GM21423 (cell line): ENCODE measurements around the gene BPNT1.
"Not testable (repeated sequence)": the region's sequence is repeated elsewhere in the genome, so short reads cannot be mapped to it uniquely, and the experiment has no call there.

Experiments used
- ATAC-seq: cut with Tn5 transposase; IDR thresholded peaks from one replicate; pipeline ENCODE4 v1.9.1; 2021; ENCODE audit warnings: mild to moderate bottlenecking, moderate library complexity; ENCODE audit not compliant: unreplicated experiment

BPNT1 gene

DNA sequence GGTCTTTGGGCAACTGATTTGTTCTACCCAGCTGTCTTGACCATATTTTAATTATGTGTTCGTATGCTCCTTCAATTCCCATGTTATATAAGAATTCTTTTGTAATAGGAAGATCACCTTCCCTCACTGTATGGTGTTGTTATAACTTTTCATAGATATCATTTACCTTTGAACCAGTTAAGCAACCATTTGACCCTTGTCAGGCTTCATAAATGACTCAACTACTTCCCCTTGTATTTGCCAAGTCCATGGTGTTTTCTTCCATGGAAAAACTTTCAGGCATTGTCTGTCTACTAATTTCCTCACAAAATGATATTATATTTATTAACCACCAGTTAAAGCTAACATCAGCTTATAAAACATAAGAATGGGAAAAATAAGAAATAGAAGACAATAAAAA, 5.1 kb downstream of the BPNT1 start:
- no peak for ATAC-seq

DNA sequence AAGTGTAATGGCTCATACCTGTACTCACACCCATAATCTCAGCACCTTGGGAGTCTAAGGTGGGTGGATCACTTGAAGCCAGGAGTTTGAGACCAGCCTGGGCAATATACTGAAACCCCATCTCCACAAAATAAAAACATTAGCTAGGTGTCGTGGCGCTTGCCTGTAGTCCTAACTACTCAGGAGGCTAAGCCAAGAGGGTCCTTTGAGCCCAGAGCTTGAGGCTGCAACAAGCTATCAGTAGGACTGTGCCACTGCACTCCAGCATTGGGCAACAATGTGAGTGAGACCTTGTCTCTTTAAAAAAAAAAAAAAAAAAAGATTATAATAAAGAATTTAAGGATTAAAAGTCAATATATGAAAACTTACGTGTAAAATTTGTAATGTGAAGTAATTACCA, 11.7 kb downstream of the BPNT1 start:
- no peak for ATAC-seq

DNA sequence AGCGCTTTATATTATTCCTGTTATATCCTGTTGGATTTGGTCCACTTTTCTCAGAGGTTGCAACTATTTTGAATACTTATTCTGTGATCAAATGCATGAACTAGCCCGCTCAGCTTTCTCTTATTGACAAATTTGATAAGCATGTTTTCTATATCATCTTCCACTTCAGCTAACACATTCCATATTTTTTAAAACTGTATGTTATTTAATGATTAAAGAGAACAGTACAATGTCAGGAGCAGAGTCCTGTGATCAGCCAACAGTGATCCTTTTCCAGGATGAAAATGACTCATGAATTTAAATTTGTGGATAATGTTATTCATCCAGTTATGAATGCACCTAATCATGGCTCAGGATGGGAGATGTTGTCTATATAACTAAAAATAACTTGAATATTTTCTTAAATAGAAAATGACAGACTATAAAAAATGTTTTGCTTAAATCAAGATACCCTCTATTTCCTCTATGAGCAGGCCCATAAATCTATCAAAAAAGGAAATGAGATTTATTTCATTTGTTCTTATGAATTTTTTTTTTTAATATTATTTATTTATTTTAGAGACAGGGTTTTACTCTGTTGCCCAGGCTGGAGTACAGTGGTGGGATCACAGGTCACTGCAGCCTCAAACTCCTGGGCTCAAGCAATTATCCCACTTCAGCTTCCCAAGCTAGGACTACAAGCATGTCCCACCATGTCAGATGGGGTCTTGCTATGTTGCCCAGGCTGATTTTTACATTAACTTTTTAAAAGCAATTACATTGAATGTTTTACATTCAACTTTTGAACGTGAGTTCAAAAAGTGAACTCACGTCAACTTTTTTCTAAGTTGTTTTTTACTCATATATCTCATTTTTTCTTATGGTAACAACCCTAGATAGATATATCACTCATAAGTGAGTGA, 12.5 kb downstream of the BPNT1 start:
- ATAC-seq: no peak

DNA sequence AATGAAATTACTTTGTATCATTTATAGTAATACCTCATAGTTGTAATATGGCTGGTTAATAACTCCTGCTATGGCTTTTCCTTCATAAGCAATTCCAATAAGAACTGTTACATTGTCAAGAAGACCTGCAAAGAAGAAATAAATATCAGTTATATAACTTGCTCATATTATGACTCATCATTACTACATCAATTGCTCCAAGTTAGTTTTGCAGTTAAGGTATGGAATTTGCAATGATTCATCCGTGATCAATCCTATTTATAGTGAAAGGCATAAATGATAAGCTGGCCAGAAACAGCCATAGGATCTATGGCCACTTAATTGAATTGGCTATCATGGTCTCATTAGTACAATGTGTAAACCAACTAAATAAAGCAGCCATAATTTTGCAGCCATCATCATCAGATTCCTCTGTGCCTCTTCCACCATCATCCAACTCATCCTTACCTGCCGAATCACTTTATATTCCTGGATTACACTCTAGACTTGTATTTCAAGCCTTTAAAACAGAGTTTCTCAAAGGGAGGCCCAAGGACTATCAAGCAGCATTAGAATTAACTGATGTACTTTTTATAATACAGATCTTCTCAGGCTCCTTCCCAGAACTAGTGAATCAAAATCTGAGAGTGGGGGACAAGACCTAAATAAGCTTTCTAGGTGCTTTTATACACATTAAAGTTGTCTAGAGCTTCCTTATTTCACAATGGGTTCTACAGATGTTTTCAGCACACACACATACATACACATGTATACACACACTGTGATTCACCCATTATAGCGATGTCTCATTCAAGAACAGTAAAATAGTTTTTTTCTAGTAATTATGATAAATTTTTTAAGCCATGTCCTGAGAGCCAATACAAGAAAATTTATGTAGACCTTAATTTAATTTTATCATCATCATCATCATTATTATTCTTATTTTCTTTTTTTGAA, 22.1 kb downstream of the BPNT1 start:
- no peak for ATAC-seq

DNA sequence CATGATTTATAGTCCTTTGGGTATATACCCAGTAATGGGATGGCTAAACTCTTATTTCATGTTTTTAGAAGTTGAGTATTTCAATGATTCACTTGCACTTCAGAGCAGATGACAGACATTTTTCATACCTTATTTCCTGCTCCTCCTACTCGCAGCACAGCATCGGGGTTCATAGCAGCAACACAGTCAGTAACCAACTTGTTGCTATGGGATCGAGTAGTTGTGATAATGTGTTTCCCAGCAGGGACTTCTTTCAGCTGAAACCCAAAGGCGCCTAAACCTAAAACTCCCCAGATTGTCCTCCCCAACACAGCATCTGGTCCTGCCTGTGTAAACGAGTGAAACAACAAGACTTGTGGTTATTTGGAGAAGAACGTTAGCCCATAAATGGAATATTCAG, 27.0 kb downstream of the BPNT1 start:
- ATAC-seq: no peak

DNA sequence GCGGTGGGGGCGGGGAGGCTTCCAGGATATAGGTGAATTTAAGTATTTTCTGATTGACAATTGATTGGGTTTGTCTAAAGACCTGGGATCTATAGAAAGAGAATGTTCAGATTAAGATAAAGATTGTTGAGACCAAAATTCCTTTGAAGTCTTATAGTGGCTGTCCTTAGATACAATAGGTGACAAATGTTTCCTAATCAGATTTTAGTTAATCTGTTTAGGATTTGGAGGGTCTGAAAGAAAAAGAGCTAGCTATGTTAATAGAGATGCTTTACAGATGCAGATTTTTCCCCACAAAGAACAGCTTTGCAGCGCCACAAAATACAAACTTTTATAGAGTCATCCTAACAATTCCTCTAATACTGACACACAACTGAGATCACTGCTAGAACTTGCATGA, 28.7 kb downstream of the BPNT1 start:
- ATAC-seq: no peak

DNA sequence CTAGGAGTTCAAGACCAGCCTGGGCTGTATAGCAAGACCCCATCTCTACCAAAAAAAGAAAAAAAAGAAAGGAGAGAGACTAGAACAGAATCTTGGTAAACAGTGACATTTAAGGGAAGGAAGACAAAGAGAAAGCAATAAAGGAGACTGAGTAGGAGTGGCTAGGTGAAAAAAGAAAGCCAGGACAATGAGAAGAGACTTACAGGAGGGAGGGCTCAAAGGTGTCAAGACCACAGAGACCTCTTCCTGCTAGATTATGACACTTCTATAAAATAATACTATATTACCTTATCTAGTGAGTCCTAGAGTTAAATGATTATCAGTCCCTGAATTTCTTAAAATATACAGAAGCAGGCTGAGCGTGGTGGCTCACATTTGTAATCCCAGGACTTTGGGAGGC, 33.2 kb downstream of the BPNT1 start:
- no peak for ATAC-seq

DNA sequence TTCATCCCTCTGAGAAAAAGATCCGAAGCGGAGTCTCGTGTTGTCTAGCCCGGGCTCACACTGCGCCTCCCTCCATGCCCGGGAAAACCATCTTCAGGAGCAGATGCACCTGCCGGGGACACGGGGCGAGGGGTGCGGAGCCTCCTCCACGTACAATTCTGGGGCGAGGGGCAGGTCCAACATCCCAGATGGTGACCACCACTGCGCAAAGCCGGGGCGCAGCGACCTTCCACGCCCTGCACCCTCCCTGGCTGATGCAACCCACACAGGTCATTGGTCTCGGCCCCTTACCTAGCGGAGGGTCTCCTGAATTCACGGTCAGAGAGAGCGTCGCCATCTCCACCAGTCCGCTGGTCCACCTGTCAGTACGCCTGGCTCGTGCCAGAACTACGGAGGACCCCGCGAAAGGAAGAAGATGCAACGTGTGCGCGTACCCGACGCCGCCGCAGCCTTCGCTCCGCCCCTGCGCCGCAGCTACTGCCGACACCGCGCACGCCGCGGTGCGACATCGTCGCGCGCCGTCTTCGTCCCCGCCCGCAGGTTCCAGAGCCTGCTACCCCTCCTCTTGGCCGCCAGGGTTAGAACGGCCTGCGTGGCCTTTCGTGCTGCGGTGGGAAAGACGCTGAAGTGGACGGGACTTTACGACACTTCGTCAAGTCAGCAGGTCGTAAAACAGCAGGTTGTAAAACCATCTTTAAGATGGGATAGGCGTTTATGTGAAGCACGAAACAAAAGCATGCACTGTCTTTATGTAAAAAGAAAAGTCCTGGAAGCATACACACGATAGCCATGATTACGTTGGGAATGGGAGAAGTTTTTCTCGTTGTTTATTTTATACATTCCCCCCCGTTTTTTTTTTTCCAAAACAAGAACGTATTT, 43.3 kb downstream of the BPNT1 start, which contains the start of gene EPRS1:
TSS of gene EPRS1 (minus strand) at position 454 of the 879 bp plus-strand sequence. CDS start at position 337, 117 bp downstream.
- ATAC-seq: peak; percentile 100

DNA sequence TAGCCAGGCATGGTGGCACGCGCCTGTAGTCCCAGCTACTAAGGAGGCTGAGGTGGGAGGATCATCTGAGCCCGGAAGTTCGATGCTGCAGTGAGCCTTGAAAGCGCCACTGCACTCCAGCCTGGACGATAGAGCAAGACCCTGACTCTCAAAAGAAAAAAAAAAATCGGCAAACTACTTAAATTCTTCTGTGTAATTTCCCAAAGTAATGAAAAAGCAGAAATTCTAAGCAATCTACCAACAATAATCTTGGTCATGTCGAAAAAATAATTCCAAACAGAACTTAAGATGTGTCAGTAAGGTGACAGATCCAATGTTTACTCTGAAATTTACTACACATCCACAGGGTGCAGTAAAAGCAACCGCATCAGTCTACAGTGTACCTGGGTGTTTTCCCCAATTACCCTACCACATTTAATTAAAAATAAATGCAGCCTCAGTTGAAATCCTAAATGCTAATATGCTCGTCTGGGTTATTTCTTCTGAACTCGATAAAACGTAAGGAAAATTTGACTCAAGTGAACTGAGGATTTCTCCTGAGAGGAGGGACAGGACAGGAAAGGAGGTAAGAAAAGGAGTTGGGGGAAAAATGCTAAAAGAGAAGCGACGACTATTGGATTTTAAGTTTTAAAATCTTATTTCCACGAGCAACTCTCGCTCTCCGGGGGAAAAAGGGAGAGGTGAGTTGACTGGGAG, 44.1 kb downstream of the BPNT1 start:
- no peak for ATAC-seq

DNA sequence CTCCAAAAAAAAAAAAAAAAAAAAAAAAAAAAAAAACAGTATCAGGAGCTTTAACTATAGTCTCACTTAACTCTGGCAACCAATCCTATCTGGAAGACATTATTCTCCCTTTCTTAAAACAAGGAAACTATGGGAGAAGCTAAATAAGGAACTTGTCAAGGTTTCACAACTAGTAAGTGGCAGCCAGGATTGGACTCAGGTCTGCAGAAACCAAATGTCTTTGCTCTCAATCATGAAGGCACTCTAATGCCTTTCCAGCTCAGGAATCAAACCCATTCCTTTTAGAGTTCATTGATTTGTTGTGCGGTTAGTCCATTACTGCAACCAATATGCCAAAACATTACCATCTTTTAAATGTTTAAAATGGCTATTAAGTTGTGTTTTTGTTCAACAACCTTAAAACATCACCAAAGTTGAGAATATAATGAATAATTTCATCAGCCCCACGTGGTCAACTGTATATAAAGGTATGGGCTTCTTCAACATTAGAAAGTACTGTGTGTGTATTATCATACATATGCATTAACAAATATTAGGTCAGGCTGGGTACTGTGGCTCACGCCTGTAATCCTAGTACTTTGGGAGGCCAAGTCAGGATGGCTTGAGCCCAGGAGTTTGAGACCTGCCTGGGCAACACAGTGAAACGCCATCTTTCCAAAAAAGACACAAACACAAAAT, 44.8 kb downstream of the BPNT1 start:
- ATAC-seq: no peak

DNA sequence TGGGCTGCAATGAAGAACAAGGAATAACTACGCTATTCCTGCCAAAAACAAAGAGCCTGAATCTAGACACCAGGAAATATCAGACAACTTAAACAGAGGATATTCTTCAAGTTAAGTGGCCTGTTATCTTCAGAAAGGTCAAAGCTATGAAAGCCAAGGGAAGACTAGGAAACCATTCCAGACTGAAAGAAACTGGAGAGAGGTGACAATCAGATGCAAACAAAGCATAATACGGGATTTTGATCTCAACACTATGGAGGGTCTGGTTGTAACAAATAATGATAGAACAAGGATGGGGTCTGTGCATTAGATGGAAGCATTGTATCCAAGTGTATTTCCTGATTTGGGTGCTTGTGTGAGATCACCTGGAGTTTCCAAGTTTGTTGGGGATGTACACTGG, 45.9 kb downstream of the BPNT1 start:
- no peak for ATAC-seq

DNA sequence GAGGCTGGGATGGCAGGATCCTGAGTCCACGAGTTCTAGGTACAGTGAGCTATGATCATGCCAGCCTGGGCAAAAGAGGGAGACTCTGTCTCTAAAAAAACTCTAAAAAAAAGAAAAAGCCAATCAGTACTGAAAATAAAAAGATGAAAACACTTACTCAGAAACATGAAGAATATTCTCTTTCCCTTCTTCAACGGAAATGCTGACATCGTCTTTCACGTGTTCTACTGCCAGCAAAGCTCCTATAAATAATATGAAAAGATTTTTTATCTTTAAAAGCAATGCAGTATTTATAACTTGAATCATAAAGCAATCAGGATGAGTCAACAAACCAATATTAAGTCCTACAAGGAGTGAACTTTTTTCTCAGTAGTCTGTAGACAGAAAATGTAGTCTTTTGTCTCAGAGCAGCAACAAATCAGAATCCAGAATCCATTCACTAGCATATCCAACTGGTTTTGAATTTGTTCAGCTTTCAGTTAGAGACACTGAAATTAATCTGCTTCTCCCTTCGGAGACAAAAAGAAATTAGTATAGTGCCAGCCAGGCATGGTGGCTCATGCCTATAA, 49.5 kb downstream of the BPNT1 start:
- ATAC-seq: no peak

DNA sequence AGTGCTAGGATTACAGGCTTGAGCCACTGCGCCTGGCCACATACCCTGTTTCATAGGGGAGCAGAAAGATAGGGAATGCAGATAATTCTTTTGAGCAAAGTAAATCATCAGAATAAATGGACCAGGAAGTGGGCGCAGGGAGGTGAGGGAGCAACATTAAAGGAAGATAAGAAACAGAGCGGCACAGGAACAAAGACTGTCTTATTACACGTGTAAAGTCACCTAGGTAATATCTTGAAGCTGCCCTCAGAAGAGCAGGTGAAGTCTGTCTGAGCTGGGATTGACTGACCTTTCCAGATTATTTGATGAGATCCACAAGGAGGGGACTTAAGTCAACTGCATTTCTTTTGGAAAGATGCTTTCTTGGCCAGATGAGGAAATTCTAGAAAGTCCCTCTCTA, 50.9 kb downstream of the BPNT1 start:
- no peak for ATAC-seq

DNA sequence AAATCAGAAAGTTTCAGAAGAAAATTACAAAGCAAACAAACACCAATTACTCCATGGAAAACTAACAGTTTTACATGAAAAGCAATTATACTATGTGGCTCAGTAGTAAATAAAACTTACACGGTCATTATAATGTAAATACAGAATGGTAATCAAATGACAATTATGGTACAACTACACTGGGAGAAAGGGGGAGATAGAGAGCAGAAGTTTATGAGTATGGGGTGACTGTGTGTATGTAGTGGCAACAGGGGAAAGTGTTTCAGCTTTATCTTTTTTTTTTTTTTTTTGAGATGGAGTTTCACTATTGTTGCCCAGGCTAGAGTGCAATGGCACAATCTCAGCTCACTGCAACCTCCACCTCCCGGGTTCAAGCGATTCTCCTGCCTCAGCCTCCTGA, 51.8 kb downstream of the BPNT1 start:
- not testable (repeated sequence) for ATAC-seq

DNA sequence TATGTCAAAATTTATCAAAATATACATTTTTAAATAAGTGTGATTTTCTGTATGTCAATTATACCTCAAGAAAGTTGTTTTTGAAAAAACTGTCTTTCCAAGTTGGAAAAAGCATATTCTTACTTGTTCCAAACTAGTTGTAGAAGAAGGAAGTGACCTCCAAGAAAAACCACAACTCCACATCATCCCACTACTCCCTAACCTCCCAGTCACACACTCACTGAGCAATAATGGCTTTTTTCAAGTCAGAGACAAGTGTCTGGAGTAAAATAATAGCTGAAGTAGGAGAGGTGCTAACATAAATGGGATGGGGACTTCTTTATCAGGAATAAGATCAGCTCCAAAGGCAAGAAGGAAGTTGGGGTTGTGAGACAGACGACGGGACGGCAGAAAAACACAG, 56.7 kb downstream of the BPNT1 start:
- no peak for ATAC-seq

DNA sequence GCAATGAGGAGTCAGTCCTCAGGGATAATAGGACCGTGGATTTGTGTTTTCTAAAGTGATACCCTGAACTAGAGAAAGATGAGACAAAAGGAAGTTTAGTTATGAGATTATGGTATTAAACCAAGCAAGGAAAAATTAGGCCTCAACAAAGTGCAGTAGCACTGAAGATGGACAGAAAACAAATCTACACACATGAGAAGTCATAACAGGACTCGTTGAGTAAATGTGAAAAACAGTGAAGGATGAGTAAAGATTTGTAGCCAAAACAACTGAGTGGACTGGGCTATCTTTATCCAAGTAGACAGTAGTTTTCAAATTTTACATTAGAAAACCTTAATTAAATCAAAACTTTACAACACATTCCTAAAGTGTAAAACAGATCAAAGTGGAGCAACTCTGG, 58.3 kb downstream of the BPNT1 start:
- ATAC-seq: no peak

DNA sequence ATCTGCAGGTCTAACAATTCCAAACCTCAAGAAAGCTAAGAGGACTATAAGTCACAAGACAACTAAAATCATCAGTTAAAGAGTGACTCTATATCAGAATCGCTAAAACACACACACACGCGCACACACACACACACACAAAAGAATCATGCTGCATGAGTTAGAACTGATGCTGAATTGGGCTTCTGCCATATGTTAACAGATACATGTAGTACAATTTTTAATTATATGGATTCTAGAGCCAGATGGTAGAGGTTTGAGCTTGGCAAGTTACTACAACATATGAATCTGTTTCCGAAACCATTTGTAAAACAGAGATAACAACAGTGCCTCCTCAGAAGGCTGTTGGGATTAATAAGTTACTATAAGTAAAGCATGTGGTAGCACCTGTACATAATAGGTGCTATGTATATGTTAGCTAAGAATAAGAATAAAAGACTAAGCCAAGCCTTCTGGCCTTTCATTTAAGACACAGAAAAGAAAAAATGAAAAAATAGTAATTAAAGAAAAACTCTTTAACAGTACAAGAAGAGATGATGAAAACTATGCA, 61.2 kb downstream of the BPNT1 start:
- peak; percentile 62 for ATAC-seq

DNA sequence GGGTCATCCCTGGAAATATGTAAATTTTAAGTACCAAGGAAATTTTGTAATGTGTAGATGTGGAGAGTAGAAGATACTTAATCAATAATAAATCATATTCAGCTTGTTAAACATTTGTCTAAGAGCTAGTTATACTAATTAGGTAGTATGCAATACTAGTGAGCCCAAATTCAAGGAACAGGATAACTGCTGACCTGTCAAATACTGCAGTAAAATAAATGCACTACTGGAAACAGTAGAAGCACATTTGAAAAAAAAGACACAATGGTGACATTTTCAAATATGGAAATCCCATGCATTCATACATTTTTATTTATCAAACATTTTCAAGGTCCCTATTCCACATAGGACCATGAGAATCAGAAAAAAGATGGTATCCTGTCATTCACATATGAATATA, 70.5 kb downstream of the BPNT1 start:
- no peak for ATAC-seq

DNA sequence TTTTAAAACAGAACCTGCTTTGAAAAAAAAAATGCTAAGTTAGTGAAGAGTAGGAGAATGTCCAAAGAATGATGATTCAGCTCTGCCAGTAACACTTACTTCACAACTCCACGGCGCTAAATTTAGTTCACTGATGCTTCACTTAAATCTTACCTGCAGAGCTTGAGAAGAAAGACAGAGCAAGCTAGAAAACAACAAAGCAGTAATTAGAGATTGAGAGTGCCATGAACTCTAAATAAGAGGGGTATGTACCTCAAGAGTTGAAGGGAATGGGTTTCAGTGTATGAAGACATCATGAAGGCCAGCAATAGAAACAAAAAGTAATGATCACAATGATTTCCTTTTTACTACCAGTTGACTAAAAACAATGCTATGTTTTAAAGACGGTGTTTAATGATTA, 76.1 kb downstream of the BPNT1 start:
- ATAC-seq: peak; percentile 87
